H9 (cell line): ENCODE measurements around the gene SLC22A31. TPM values are rescaled to one million over a fixed set of nuclear protein-coding genes. Genes with fewer than 3 reads are reported as not detected.

Source experiments
- DNase-seq: peaks from one replicate; pipeline ENCODE4 v3.0.0-alpha.2; 2017
- H2AFZ ChIP-seq: one replicate; pipeline ENCODE4 v1.6.1; 2013; ENCODE audit warnings: mild to moderate bottlenecking, low read length, control low read depth, moderate library complexity
- H2AK5ac ChIP-seq: 2 replicates; pipeline ENCODE4 v1.6.1; 2013; ENCODE audit warnings: low read length, control low read depth, mixed read lengths; ENCODE audit not compliant: insufficient read length
- H2BK120ac ChIP-seq: one replicate; pipeline ENCODE4 v1.6.1; 2013; ENCODE audit warnings: low read depth, mild to moderate bottlenecking, low read length, control low read depth, inconsistent platforms; ENCODE audit not compliant: poor library complexity, severe bottlenecking
- H2BK12ac ChIP-seq: 2 replicates; pipeline ENCODE4 v1.6.1; 2013; ENCODE audit warnings: low read length, control low read depth, mixed read lengths, low read depth; ENCODE audit not compliant: insufficient read length
- H2BK15ac ChIP-seq: 2 replicates; pipeline ENCODE4 v1.6.1; 2013; ENCODE audit warnings: low read depth, low read length, control low read depth
- H2BK20ac ChIP-seq: one replicate; pipeline ENCODE4 v1.6.1; 2013; ENCODE audit warnings: low read depth, mild to moderate bottlenecking, low read length, control low read depth, inconsistent platforms; ENCODE audit not compliant: poor library complexity, severe bottlenecking
- H2BK5ac ChIP-seq: 2 replicates; pipeline ENCODE4 v1.6.1; 2013; ENCODE audit warnings: low read length, control low read depth, mixed read lengths; ENCODE audit not compliant: insufficient read length
- H3K14ac ChIP-seq: 2 replicates; pipeline ENCODE4 v1.6.1; 2013; ENCODE audit warnings: low read length, control low read depth; ENCODE audit not compliant: insufficient read depth
- H3K18ac ChIP-seq: 2 replicates; pipeline ENCODE4 v1.6.1; 2013; ENCODE audit warnings: low read depth, mild to moderate bottlenecking, mixed read lengths, low read length, control low read depth; ENCODE audit not compliant: insufficient read length
- H3K23ac ChIP-seq: 2 replicates; pipeline ENCODE4 v1.6.1; 2013; ENCODE audit warnings: low read length, control low read depth, mixed read lengths, low read depth; ENCODE audit not compliant: insufficient read length
- H3K23me2 ChIP-seq: 2 replicates; pipeline ENCODE4 v1.6.1; 2013; ENCODE audit warnings: low read depth, mild to moderate bottlenecking, mixed read lengths, low read length, control low read depth; ENCODE audit not compliant: insufficient read length, poor library complexity, severe bottlenecking
- H3K27ac ChIP-seq: 2 replicates; pipeline ENCODE4 v1.5.1; 2013; ENCODE audit warnings: low read length, control low read depth, mixed read lengths, low read depth; ENCODE audit not compliant: insufficient read length
- H3K27me3 ChIP-seq: 2 replicates; pipeline ENCODE4 v1.6.1; 2013; ENCODE audit warnings: low read length, control low read depth, inconsistent platforms; ENCODE audit not compliant: insufficient read depth
- H3K4ac ChIP-seq: 2 replicates; pipeline ENCODE4 v1.6.1; 2013; ENCODE audit warnings: low read depth, mild to moderate bottlenecking, control low read depth, inconsistent platforms, low read length, moderate library complexity
- H3K4me1 ChIP-seq: 2 replicates; pipeline ENCODE4 v1.6.1; 2013; ENCODE audit warnings: low read length, control low read depth, inconsistent platforms; ENCODE audit not compliant: insufficient read depth
- H3K4me2 ChIP-seq: 2 replicates; pipeline ENCODE4 v1.6.1; 2013; ENCODE audit warnings: low read length, control low read depth, mixed read lengths; ENCODE audit not compliant: insufficient read length, insufficient read depth
- H3K56ac ChIP-seq: 2 replicates; pipeline ENCODE4 v1.6.1; 2013; ENCODE audit warnings: low read depth, mild to moderate bottlenecking, mixed read lengths, low read length, control low read depth; ENCODE audit not compliant: insufficient read length
- H3K79me1 ChIP-seq: 2 replicates; pipeline ENCODE4 v1.6.1; 2013; ENCODE audit warnings: low read depth, mild to moderate bottlenecking, moderate library complexity, low read length, control low read depth, inconsistent platforms; ENCODE audit not compliant: insufficient read depth, poor library complexity, severe bottlenecking
- H3K79me2 ChIP-seq: 2 replicates; pipeline ENCODE4 v1.6.1; 2013; ENCODE audit warnings: low read length, control low read depth, inconsistent platforms; ENCODE audit not compliant: insufficient read depth
- H3K9ac ChIP-seq: 2 replicates; pipeline ENCODE4 v1.6.1; 2013; ENCODE audit warnings: low read length, control low read depth, mixed read lengths; ENCODE audit not compliant: insufficient read length; ENCODE audit errors: extremely low read depth
- H3K9me3 ChIP-seq: one replicate; pipeline ENCODE4 v1.6.1; 2013; ENCODE audit warnings: low read depth, low read length, inconsistent platforms; ENCODE audit not compliant: control insufficient read depth
- H3T11ph ChIP-seq: one replicate; pipeline ENCODE4 v1.6.1; 2013; ENCODE audit warnings: mild to moderate bottlenecking, low read length, control low read depth, inconsistent platforms
- H4K20me1 ChIP-seq: one replicate; pipeline ENCODE4 v1.6.1; 2013; ENCODE audit not compliant: control insufficient read depth, insufficient read length, insufficient read depth
- H4K5ac ChIP-seq: 2 replicates; pipeline ENCODE4 v1.6.1; 2013; ENCODE audit warnings: low read depth, mild to moderate bottlenecking, mixed read lengths, low read length, control low read depth; ENCODE audit not compliant: insufficient read length
- H4K8ac ChIP-seq: replicated peaks from 2 replicates; pipeline ENCODE4 v1.6.1; 2013; ENCODE audit warnings: low read length, control low read depth, mixed read lengths, low read depth; ENCODE audit not compliant: insufficient read length
- H4K91ac ChIP-seq: 2 replicates; pipeline ENCODE4 v1.6.1; 2013; ENCODE audit warnings: low read depth, mild to moderate bottlenecking, moderate library complexity, mixed read lengths, low read length, control low read depth; ENCODE audit not compliant: insufficient read length
- H3K27ac Mint-ChIP-seq, 3 experiments: 2 replicates in 2 of 3; 3 replicates in 1 of 3; pipeline ENCODE4 v1.8.0; 2020 to 2021; ENCODE audit warnings: mixed read lengths in 3 of 3, mild to moderate bottlenecking in 1 of 3, moderate library complexity in 1 of 3
- H3K27me3 Mint-ChIP-seq: 2 replicates; pipeline ENCODE4 v1.8.0; 2021; ENCODE audit warnings: low read depth, mild to moderate bottlenecking, moderate library complexity, mixed read lengths
- H3K36me3 Mint-ChIP-seq, 3 experiments: 2 replicates in 2 of 3; 3 replicates in 1 of 3; pipeline ENCODE4 v1.8.0; 2020 to 2021; ENCODE audit warnings: low read depth in 3 of 3, mixed read lengths in 3 of 3; ENCODE audit not compliant: insufficient read depth in 1 of 3
- H3K4me1 Mint-ChIP-seq, 2 experiments: 2 replicates each; pipeline ENCODE4 v1.8.0; 2020; ENCODE audit warnings: mixed read lengths in 2 of 2
- H3K4me3 Mint-ChIP-seq, 2 experiments: 2 replicates in 1 of 2; 3 replicates in 1 of 2; pipeline ENCODE4 v1.8.0; 2020 to 2021; ENCODE audit warnings: mild to moderate bottlenecking in 2 of 2, mixed read lengths in 2 of 2, moderate library complexity in 1 of 2
- H3K9me3 Mint-ChIP-seq, 2 experiments: 2 replicates in 1 of 2; 3 replicates in 1 of 2; pipeline ENCODE4 v1.8.0; 2020; ENCODE audit warnings: mild to moderate bottlenecking in 2 of 2, mixed read lengths in 2 of 2, moderate library complexity in 1 of 2
- CTCF ChIP-seq: fragments of 200-600 bp; sonication (generic); conservative IDR thresholded peaks from 3 replicates; pipeline ENCODE4 v1.8.0; 2021; ENCODE audit warnings: antibody characterized with exemption, mild to moderate bottlenecking
- WGBS: extraction: QIAGEN DNeasy Blood & Tissue Kit; methylation state at CpG from one replicate; pipeline ENCODE4 v1.1.7; 2013; ENCODE audit warnings: missing lambda C conversion rate, low lambda C conversion rate, mixed read lengths; ENCODE audit not compliant: insufficient read length; ENCODE audit errors: extremely low coverage; 5-methylcytosine and 5-hydroxymethylcytosine counted together
- total RNA-seq: library from RNA; stranded (reverse); gene quantifications from 2 replicates; pipeline ENCODE4 v1.2.1, GENCODE V29; 2021

Gene SLC22A31
- total RNA-seq, 1 experiment from 2014 or later: 7.7 TPM

DNA sequence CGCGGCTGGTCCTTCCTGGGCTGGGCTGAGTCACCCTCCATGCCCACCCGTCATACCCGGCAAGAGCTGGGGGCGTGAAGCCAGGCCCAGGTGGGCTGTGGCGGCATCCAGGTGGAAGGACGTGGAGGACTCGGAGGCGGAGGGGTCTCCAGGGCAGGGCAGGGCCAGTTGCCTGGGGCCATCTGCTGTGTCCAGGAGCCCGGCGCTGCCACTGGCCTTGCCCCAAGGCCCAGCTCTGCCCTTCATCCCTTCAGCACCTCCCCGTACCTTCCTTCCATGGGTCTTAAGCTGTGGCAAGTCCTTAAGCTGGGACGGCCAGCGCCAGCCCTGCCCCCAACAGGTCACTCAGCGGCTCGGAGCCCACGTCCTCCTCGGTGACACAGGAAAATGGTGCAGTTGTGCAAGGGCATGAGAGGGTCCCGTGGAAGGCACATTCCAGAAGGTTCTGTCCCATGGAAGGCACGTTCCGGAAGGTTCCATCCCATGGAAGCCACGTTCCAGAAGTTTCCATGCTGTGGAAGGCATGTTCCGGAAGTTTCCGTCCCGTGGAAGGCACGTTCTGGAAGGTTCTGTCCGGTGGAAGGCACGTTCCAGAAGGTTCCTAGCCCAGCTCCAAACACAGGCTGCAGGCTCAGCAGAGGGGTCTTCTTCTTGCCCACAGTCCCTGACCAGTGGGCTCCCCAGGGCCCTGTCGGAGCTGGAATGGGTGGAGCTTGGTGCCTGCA lies 39.2 kb downstream of the SLC22A31 start:
- H3K4me1 ChIP-seq: no peaks in the 10 kb centered on the region
- H2BK15ac ChIP-seq: no peak overlapping the region
- no peak overlapping the region for H4K8ac ChIP-seq
- H3K4me2 ChIP-seq: no peak overlapping the region
- Mint-ChIP-seq H3K27ac (no peak overlapping the region), H3K9me3 (peaks cover 11 to 16% of the 10 kb centered on the region in 2 experiments), H3K27me3 (peaks cover 17% of the 10 kb centered on the region), H3K4me3 (no peak overlapping the region), H3K4me1 (no peaks in the 10 kb centered on the region), H3K36me3 (no peaks in the 10 kb centered on the region; a peak in 1 of 7 replicates)
- no peak overlapping the region for H2BK20ac ChIP-seq
- no peak for DNase-seq
- no peak overlapping the region for H3T11ph ChIP-seq
- no peak overlapping the region for H2BK120ac ChIP-seq
- no peaks in the 10 kb centered on the region for H4K20me1 ChIP-seq
- no peak overlapping the region for H2AK5ac ChIP-seq
- H3K14ac ChIP-seq: no peak overlapping the region
- H3K27me3 ChIP-seq: no peaks in the 10 kb centered on the region
- H4K91ac ChIP-seq: no peak overlapping the region
- no peak overlapping the region for H3K27ac ChIP-seq
- no CpG with 5 or more reads among the region's 29 CpGs for WGBS
- H3K79me2 ChIP-seq: no peaks in the 10 kb centered on the region
- no peaks in the 10 kb centered on the region for H3K79me1 ChIP-seq
- H3K23ac ChIP-seq: no peak overlapping the region
- no peaks in the 10 kb centered on the region for H3K9me3 ChIP-seq
- H3K4ac ChIP-seq: no peak overlapping the region
- H3K23me2 ChIP-seq: no peaks in the 10 kb centered on the region
- no peak overlapping the region for H4K5ac ChIP-seq
- H2BK12ac ChIP-seq: no peak overlapping the region
- no peak overlapping the region for H3K18ac ChIP-seq
- no peak for TF ChIP-seq CTCF
- no peak overlapping the region for H2BK5ac ChIP-seq
- no peak overlapping the region for H2AFZ ChIP-seq
- H3K9ac ChIP-seq: no peak overlapping the region
- no peak overlapping the region for H3K56ac ChIP-seq
